Tongue (tissue), 2 donors: ENCODE data around the gene SLC35G2. TPM values are rescaled to one million over a fixed set of nuclear protein-coding genes. Genes with fewer than 3 reads are reported as not detected.
"Not testable (repeated sequence)": the region's sequence is repeated elsewhere in the genome, so short reads cannot be mapped to it uniquely, and the experiment has no call there.

Experiments used
- DNase-seq: peaks from one replicate; pipeline ENCODE4 v3.0.0-alpha.2; 2015
- total RNA-seq: library from RNA; depleted of rRNA; stranded (reverse); fragments of >200 nt; gene quantifications from one replicate; pipeline ENCODE4 v1.2.3, GENCODE V29; 2014

The SLC35G2 gene
- total RNA-seq, 1 donor from 2014 or later: 4.2 TPM

GRCh38 chr3:136835089-136835812 is 16.3 kb downstream of the SLC35G2 start:
- DNase-seq: no peak

DNA sequence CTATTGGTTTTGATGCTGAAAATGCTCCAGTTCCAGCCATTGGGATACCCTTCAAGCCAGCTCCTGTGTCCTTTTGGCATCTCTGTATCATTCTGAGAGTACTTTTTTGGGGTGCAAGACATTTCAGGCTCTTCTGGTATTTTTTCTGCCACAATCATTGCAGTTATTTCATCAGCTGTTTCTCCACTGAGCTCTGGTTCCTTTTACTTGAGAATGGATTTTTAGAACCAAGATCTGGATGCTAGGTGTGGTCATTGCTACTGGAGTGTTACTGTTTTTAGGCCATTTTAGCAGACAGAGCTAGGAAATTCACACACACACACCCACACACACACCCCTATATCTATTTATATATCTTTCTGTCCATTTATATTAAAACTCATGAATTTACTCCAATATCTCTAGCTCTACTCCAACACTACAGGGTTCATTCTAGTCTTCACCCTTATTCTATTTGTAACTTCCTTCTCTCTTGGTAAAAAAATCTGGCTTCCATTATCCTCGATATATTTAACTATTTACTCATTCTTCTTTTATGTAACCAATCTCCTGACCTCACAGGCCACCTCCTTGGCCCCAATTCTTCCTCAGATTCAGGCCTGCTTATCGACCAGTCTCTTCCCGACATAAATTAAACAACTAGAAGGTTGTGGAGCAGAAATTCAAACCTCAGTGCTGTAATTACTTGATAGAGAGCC is 17.0 kb downstream of the SLC35G2 start:
- no peak for DNase-seq

DNA sequence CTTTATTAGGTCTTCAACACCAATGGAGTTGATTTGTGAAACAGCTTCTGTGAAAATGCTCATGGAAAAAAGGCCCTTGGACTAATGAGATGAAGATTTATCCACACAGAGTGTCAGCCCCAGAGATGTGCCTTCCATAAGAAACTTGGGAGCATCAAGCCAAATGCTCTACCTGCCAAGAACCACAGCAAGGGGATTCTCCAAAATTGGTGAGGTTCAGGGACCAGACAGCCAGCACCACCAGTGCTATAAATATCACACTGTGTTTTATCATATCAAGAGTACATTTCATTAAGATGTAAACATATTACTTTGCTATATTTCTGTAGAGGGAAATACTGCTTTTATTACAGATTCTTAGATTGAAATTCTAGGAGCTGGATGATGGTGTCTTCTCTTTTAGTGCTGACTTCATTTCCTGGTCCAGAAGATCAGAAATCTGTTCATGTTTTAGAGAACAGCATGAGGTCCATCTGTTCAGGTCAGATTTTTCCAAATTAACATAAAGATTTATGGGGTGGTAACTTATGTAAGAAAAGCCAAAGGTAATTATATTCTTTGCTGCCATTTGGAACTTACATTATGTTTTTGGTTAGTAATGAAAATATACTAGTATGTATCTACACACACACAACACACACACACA is 17.7 kb downstream of the SLC35G2 start:
- DNase-seq: no peak

DNA sequence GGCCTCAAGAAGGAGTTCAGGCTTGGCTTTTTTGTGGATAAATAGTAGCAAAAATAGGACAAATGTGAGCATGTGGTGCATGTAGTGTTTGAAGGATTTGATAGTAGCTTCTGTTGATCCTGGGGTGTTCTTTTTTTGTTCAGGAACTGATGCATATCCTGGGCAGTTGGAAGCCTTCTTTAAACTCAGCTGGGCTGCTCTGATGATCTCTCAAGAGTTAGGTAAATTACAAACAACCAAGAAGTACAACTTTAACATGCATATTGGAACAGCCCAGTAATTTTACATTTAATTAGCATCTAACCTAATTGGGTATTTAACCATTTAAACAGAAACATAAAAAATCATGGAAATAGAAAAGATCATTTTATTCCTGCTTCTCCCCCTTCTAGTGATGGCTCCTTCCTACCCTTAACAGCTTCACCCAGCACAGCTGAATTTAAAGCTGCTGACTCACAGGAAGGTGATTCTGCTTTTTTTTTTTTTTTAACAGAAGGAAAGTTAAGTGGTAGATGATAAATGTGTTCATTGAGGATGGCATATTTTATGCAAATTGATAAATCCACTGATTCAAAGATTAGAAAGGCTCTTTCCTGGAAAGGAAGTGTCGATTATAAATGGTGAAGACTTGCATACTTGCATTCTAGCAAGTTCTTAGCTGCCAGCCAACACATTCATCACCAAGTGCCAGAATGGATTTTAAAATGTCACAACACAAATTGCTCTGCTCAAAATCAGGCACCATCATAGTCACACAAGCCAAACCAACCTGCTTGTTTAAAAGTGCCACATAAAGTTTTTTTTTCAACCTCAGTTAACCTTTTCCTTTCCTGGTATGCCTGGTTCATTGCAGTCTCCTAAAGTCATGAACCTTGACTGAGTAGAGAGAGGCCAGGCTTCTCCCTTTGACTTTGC is 20.0 kb downstream of the SLC35G2 start:
- DNase-seq: no peak

GRCh38 chr3:136839556-136839931 is 20.6 kb downstream of the SLC35G2 start:
- no peak for DNase-seq

GRCh38 chr3:136840252-136840651 is 21.3 kb downstream of the SLC35G2 start:
- DNase-seq: no peak

- no peak for DNase-seq
Measured at GRCh38 chr3:136842294-136842693, 23.4 kb downstream of the SLC35G2 start.

GRCh38 chr3:136844724-136845123 is 25.8 kb downstream of the SLC35G2 start:
- no peak for DNase-seq

GRCh38 chr3:136852180-136852579 is 33.3 kb downstream of the SLC35G2 start:
- no peak for DNase-seq

GRCh38 chr3:136856665-136857064 is 37.7 kb downstream of the SLC35G2 start:
- no peak for DNase-seq

DNA sequence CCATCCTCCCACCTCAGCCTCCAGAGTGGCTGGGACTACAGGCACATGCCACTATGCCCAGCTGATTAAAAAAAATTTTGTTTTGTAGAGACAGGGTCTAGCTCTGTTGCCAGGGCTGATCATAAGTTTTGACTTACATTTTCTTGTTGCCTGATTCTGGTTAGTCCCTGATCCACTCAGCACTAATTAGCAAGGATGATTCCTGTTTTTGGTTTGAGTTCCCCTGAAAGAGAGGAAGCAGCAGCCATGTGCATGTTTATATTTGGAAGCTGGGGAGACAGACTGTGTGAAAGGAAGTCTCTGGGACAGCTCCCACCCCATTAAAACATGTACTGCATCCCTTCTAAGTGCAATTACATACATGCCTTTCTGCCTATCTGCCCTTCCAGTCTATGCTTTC is 39.5 kb downstream of the SLC35G2 start:
- peak; percentile 4 for DNase-seq

DNA sequence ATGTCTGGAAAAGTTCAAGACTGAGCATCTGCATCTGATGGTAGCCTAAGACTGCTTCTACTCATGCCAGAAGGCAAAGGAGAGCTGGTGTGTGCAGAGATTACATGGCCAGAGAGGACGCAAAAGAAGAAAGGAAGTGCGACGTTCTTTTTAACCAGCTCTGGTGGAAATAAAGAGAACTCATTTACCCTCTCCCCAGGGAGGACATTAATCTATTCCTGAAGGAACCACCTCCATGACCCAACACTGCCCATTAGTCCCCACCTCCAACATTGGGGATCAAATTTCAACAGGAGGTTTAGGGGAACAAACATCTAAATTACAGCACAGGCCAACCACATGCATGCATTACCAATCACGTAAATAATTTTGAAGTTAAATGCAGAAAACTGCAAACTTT is 41.6 kb downstream of the SLC35G2 start:
- DNase-seq: no peak

DNA sequence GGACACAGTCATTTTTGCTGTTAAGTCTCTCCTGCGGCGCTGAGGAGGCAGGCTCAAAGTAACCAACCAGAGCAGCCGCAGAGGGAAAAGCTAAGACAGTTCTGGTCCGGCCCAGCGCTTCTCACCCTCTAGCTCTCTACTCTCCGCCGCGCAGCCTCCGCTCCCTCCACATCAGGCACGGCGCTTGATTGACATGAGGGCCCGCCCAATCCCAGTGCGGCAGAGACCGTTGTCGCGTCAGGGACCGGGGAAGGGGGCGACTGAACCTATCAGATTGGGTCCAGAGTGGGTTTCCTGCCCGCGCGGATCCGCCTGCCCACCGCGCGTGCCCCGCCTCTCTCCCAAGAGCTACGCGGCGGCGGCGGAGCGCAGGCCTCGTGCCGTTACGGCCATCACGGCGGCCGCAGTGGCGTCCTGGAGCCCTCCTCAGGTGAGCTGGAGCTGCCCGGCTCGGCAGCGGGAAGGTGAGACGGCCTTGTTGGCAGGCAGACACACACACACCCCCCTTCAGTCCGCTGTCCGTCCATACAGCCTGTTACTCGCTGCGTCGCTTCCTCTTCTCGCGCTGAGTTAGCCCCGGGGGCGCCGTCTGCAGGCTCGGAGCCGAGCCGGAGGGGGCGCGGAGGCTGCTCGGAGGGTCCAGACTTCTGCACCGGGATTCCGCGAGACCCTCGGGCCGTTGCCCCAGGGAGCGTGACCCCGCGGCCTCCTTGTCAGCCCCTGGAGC is 43.1 kb downstream of the SLC35G2 start, which contains the start of gene NCK1:
Gene NCK1 (plus strand): TSS at position 319 of the 727 bp plus-strand sequence. CDS start 65,794 bp downstream, outside the sequence.
- peak; percentile 99 for DNase-seq

GRCh38 chr3:136862617-136863322 is 43.8 kb downstream of the SLC35G2 start:
- peak; percentile 75 for DNase-seq

DNA sequence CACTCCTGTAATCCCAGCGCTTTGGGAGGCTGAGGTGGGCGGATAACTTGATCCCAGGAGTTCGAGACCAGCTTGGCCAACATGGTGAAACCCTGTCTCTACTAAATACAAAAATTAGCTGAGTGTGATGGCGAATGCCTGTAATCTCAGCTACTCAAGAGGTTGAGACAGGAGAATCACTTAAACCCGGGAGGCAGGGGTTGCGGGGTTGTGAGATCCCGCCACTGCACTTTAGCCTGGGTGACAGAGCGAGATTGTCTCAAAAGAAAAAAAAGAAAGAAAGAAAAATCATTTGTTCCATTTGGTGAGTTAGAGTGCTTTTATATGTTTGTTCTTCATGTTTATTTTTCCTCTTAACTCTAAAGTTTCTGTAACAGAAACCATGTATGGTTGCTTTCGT is 50.4 kb downstream of the SLC35G2 start:
- DNase-seq: no peak

DNA sequence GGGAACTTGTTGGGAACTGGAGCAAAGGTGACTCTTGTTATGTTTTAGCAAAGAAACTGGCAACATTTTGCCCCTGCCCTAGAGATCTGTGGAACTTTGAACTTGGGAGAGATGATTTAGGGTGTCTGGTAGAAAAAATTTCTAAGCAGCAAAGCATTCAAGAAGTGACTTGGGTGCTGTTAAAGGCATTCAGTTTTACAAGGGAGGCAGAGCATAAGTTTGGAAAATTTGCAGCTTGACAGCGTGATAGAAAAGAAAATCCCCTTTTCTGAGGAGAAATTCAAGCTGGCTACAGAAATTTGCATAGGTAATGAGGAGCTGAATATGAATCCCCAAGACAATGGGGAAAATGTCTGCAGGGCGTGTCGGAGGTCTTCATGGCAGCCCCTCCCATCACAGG is 53.3 kb downstream of the SLC35G2 start:
- not testable (repeated sequence) for DNase-seq

DNA sequence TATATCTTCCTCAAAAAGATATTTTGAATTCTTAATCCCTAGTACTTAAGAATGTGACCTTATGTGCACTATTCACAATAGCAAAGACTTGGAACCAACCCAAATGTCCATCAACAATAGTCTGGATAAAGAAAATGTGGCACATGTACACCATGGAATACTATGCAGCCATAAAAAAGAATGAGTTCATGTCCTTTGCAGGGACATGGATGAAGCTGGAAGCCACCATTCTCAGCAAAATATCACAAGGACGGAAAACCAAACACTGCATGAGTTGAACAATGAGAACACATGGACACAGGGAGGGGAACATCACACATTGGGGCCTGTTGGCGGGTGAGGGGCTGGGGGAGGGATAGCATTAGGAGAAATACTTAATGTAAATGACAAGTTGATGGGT is 60.6 kb downstream of the SLC35G2 start:
- DNase-seq: not testable (repeated sequence)

DNA sequence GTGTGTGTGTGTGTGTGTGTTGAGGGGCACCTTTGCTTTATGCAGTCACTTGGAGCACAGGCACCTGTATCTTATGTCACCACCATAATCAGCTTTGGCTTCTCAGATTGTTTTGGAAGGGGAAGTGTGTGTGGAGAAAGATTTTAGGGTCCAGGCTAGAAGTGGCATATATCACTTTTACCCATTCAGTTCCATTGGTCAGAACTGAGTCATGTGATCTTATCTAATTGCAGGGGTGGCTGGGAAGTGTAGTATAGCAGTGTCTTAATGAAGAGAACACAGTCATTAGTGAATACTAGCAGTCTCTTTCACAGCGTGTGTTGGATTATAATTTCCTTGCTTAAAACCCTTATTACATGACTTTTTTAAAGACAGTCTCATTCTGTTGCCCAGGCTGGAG is 63.6 kb downstream of the SLC35G2 start:
- no peak for DNase-seq

DNA sequence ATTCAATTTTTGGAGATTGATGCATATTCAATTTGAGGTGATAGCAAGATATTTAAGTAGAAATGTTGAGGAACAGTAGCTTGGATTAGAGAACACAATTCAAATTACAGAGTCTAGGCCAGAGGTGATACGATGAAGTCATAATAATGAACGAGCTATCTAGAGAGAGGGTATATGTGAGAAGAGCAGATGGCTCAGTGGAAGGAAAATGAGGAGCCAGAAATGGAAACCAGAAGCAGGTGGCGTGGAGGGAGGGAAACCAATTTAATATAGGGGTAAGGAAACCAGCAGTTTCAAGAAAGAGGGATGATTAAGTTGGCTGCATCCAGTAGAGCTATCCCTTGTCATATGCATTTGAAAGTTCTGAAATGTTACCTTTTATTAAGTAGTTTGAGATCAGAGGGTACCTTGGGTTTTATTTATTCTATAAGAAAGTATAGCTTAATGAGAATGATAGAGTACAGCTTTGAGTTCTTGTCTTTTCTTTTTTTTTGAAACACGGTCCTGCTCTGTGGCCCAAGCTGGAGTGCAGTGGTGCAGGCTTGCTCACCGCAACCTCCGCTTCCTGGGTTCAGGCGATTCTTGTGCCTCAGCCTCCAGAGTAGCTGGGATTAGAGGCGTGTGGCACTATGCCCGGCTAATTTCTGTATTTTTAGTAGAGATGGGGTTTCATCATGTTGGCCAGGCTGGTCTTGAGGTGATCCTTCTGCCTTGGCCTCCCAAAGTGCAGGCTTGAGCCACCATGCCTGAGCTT is 65.2 kb downstream of the SLC35G2 start:
- no peak for DNase-seq
